Lower leg skin (tissue), 3 donors: ENCODE results near the gene TPK1.

Experiments
- POLR2A ChIP-seq, 2 donors: fragments of 450-650 bp; IDR thresholded peaks; one replicate each; pipeline ENCODE4 v1.6.1; 2016 to 2017; ENCODE audit warnings: antibody characterized with exemption in 2 of 2, mild to moderate bottlenecking in 1 of 2, moderate library complexity in 1 of 2
- TF ChIP-seq, protein P1 (sequence below), 3 donors: fragments of 450-650 bp; IDR thresholded peaks; one replicate each; pipeline ENCODE4 v1.5.1; 2016; ENCODE audit warnings: antibody characterized with exemption in 3 of 3, mild to moderate bottlenecking in 3 of 3, moderate library complexity in 2 of 3

- TF ChIP-seq, protein P1, sequence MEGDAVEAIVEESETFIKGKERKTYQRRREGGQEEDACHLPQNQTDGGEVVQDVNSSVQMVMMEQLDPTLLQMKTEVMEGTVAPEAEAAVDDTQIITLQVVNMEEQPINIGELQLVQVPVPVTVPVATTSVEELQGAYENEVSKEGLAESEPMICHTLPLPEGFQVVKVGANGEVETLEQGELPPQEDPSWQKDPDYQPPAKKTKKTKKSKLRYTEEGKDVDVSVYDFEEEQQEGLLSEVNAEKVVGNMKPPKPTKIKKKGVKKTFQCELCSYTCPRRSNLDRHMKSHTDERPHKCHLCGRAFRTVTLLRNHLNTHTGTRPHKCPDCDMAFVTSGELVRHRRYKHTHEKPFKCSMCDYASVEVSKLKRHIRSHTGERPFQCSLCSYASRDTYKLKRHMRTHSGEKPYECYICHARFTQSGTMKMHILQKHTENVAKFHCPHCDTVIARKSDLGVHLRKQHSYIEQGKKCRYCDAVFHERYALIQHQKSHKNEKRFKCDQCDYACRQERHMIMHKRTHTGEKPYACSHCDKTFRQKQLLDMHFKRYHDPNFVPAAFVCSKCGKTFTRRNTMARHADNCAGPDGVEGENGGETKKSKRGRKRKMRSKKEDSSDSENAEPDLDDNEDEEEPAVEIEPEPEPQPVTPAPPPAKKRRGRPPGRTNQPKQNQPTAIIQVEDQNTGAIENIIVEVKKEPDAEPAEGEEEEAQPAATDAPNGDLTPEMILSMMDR (IDR thresholded peaks at IDR 0.05) = no peak
- TF ChIP-seq POLR2A (IDR thresholded peaks at IDR 0.05) = no peak
Measured at GRCh38 chr7:144827621-144828020, 8.2 kb downstream of the TPK1 start.
